OCI-LY1 (cell line): Measurements from ENCODE around the gene JAKMIP3.

ENCODE experiments used
- H2AFZ ChIP-seq: fragments of 200-600 bp; sonication (generic), shearing (Covaris generic); 2 replicates; pipeline ENCODE4 v1.6.0; 2014; ENCODE audit warnings: antibody characterized with exemption, mild to moderate bottlenecking, low read length
- H3F3A ChIP-seq: fragments of 200-600 bp; sonication (generic), shearing (Covaris generic); 2 replicates; pipeline ENCODE4 v1.6.0; 2014; ENCODE audit warnings: mild to moderate bottlenecking, antibody characterized with exemption, low read length, moderate library complexity; ENCODE audit not compliant: insufficient read depth
- H3K27ac ChIP-seq: fragments of 200-600 bp; sonication (generic); 2 replicates; pipeline ENCODE4 v1.5.1; 2014; ENCODE audit warnings: low read length, mixed run types, mild to moderate bottlenecking, low read depth; ENCODE audit not compliant: poor library complexity, severe bottlenecking
- H3K27me3 ChIP-seq: fragments of 200-600 bp; sonication (generic); 2 replicates; pipeline ENCODE4 v1.6.0; 2014; ENCODE audit warnings: antibody characterized with exemption, mild to moderate bottlenecking, low read length, moderate library complexity; ENCODE audit not compliant: insufficient read depth
- H3K36me3 ChIP-seq: fragments of 200-600 bp; sonication (generic); 2 replicates; pipeline ENCODE4 v1.6.1; 2014; ENCODE audit warnings: mild to moderate bottlenecking, antibody characterized with exemption, low read length, moderate library complexity, mixed read lengths; ENCODE audit not compliant: insufficient read depth
- H3K4me1 ChIP-seq: fragments of 200-600 bp; sonication (generic); 2 replicates; pipeline ENCODE4 v1.5.1; 2014; ENCODE audit warnings: mild to moderate bottlenecking, low read length, moderate library complexity; ENCODE audit not compliant: insufficient read depth, severe bottlenecking
- H3K4me2 ChIP-seq: fragments of 200-600 bp; sonication (generic), shearing (Covaris generic); 2 replicates; pipeline ENCODE4 v1.6.1; 2014; ENCODE audit warnings: low read length
- H3K4me3 ChIP-seq: fragments of 200-600 bp; sonication (generic); 2 replicates; pipeline ENCODE4 v1.5.1; 2014; ENCODE audit warnings: low read length, low read depth, mild to moderate bottlenecking, mixed read lengths; ENCODE audit not compliant: poor library complexity, severe bottlenecking
- H3K79me2 ChIP-seq: fragments of 200-600 bp; shearing (Covaris generic); 2 replicates; pipeline ENCODE4 v1.6.1; 2016; ENCODE audit warnings: mixed run types, low read length, mixed read lengths; ENCODE audit not compliant: insufficient read depth
- H3K9ac ChIP-seq: fragments of 200-600 bp; sonication (generic), shearing (Covaris generic); 2 replicates; pipeline ENCODE4 v1.6.1; 2014; ENCODE audit warnings: mild to moderate bottlenecking, low read length, mixed read lengths
- H3K9me2 ChIP-seq: fragments of 200-600 bp; sonication (generic), shearing (Covaris generic); 2 replicates; pipeline ENCODE4 v1.6.1; 2014; ENCODE audit warnings: low read depth, mild to moderate bottlenecking, low read length, mixed read lengths
- H3K9me3 ChIP-seq: fragments of 200-600 bp; shearing (Covaris generic); 2 replicates; pipeline ENCODE4 v1.6.1; 2014; ENCODE audit warnings: low read length, mixed read lengths
- H4K20me1 ChIP-seq: fragments of 200-600 bp; sonication (generic), shearing (Covaris generic); 2 replicates; pipeline ENCODE4 v1.6.0; 2016; ENCODE audit warnings: mild to moderate bottlenecking, low read length; ENCODE audit not compliant: insufficient read depth
- CTCF ChIP-seq: fragments of 200-600 bp; sonication (generic), shearing (Covaris generic); IDR thresholded peaks from 2 replicates; pipeline ENCODE4 v1.5.1; 2017; ENCODE audit warnings: mild to moderate bottlenecking, antibody characterized with exemption, low read length, moderate library complexity, mixed read lengths
- EZH2 ChIP-seq: fragments of 200-600 bp; sonication (generic), shearing (Covaris generic); IDR thresholded peaks from 2 replicates; pipeline ENCODE4 v1.8.0; 2017; ENCODE audit warnings: borderline replicate concordance, mixed run types, mild to moderate bottlenecking, antibody characterized with exemption, low read length, moderate library complexity, mixed read lengths

Gene JAKMIP3

GRCh38 chr10:132104062-132104461 is 38.3 kb downstream of the JAKMIP3 start:
- Histone ChIP-seq H3K4me2 (no peak overlapping the region), H3K9me3 (no peaks in the 10 kb centered on the region), H3F3A (no peaks in the 10 kb centered on the region), H3K4me3 (no peak overlapping the region), H3K9me2 (no peaks in the 10 kb centered on the region), H3K36me3 (no peaks in the 10 kb centered on the region), H2AFZ (no peak overlapping the region), H3K27me3 (no peaks in the 10 kb centered on the region), H3K27ac (no peak overlapping the region), H3K9ac (no peak overlapping the region), H4K20me1 (no peaks in the 10 kb centered on the region), H3K79me2 (no peaks in the 10 kb centered on the region), H3K4me1 (no peaks in the 10 kb centered on the region)
- TF ChIP-seq CTCF (no peak), EZH2 (no peak)

- Histone ChIP-seq H3K9me2 (no peaks in the 10 kb centered on the region), H3K4me1 (no peaks in the 10 kb centered on the region), H3F3A (no peaks in the 10 kb centered on the region), H3K4me3 (no peak overlapping the region), H3K79me2 (no peaks in the 10 kb centered on the region), H3K27me3 (no peaks in the 10 kb centered on the region), H3K36me3 (no peaks in the 10 kb centered on the region), H4K20me1 (no peaks in the 10 kb centered on the region), H2AFZ (no peak overlapping the region), H3K9me3 (no peaks in the 10 kb centered on the region), H3K9ac (no peak overlapping the region), H3K27ac (no peak overlapping the region), H3K4me2 (no peak overlapping the region)
- TF ChIP-seq CTCF (no peak), EZH2 (no peak)
These were observed 38.9 kb downstream of the JAKMIP3 start for GRCh38 chr10:132104471-132105301.

- Histone ChIP-seq H2AFZ (no peak overlapping the region), H3K9me3 (no peaks in the 10 kb centered on the region), H3K36me3 (no peaks in the 10 kb centered on the region), H3K4me3 (no peak overlapping the region), H4K20me1 (no peaks in the 10 kb centered on the region), H3F3A (no peaks in the 10 kb centered on the region), H3K27me3 (no peaks in the 10 kb centered on the region), H3K27ac (no peak overlapping the region), H3K4me1 (no peaks in the 10 kb centered on the region), H3K79me2 (no peaks in the 10 kb centered on the region), H3K9ac (no peak overlapping the region), H3K4me2 (no peak overlapping the region), H3K9me2 (no peaks in the 10 kb centered on the region)
- TF ChIP-seq CTCF: no peak
- no peak for TF ChIP-seq EZH2
These were observed 39.7 kb downstream of the JAKMIP3 start for GRCh38 chr10:132105302-132105995.
